ENCODE measurements around the gene BRWD1. TPM values are rescaled to one million over a fixed set of nuclear protein-coding genes. Genes with fewer than 3 reads are reported as not detected.

Gene BRWD1
- total RNA-seq, 1 experiment from 2014 or later: 28.8 TPM

DNA sequence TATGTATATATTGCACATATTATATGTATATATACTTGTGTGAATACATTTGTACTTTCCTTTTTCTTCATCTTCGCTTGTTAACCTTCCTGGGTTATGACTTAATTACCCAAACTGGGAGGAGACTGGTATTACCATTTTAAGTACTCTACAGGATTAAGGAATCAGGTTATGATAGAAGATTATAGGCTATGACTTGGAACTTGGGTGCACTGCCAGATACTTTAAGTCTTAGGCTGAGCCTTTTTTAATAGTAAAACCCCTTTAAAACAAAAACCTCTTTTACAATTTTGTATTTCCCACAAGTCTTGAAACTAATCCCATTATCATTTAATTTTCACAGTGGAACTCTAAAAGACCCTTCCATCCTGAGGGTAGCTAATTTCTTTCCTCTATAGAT lies 6.0 kb downstream of the BRWD1 start:
- Mint-ChIP-seq H3K4me3 (ENCODE audit: low read depth, unreplicated experiment) (no peak overlapping the region), H3K9me3 (ENCODE audit: low read depth, unreplicated experiment) (no peaks in the 10 kb centered on the region), H3K27ac (ENCODE audit: unreplicated experiment) (no peak overlapping the region), H3K27me3 (ENCODE audit: unreplicated experiment) (no peaks in the 10 kb centered on the region), H3K4me1 (ENCODE audit: low read depth, unreplicated experiment) (peaks cover 8% of the 10 kb centered on the region), H3K36me3 (ENCODE audit: insufficient read depth, unreplicated experiment) (peaks cover 42% of the 10 kb centered on the region)
- intact Hi-C loops (cut with micrococcal nuclease; ENCODE audit: unreplicated experiment): no loop called here
- CTCF ChIA-PET: no interaction called here
- no TSS peak for BruUV-seq (replicated peaks)
- DNase-seq: no peak
- TF ChIP-seq, protein P1, sequence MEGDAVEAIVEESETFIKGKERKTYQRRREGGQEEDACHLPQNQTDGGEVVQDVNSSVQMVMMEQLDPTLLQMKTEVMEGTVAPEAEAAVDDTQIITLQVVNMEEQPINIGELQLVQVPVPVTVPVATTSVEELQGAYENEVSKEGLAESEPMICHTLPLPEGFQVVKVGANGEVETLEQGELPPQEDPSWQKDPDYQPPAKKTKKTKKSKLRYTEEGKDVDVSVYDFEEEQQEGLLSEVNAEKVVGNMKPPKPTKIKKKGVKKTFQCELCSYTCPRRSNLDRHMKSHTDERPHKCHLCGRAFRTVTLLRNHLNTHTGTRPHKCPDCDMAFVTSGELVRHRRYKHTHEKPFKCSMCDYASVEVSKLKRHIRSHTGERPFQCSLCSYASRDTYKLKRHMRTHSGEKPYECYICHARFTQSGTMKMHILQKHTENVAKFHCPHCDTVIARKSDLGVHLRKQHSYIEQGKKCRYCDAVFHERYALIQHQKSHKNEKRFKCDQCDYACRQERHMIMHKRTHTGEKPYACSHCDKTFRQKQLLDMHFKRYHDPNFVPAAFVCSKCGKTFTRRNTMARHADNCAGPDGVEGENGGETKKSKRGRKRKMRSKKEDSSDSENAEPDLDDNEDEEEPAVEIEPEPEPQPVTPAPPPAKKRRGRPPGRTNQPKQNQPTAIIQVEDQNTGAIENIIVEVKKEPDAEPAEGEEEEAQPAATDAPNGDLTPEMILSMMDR (IDR thresholded peaks at IDR 0.05; ENCODE audit: unreplicated experiment): no peak

DNA sequence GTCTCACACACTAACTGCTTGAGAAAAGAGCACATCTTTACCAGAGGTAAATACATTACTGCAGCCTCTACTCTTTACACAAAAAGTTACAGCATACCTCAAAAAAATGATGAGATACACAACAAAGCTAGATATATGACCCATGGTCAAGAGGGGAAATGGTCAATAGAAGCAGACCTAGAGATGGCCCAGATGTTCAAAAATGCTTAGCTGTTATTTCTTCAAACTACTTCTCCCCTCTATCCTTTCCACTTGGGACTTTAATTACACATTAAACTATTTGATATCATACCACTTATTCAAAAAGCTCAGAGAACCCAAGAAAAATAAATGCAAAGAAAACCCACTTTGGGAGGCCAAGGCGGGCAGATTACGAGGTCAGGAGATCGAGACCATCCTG lies 12.8 kb downstream of the BRWD1 start:
- DNase-seq: no peak
- Mint-ChIP-seq H3K36me3 (ENCODE audit: insufficient read depth, unreplicated experiment) (peaks cover 15% of the 10 kb centered on the region), H3K4me3 (ENCODE audit: low read depth, unreplicated experiment) (no peak overlapping the region), H3K9me3 (ENCODE audit: low read depth, unreplicated experiment) (no peaks in the 10 kb centered on the region), H3K27ac (ENCODE audit: unreplicated experiment) (no peak overlapping the region), H3K27me3 (ENCODE audit: unreplicated experiment) (no peaks in the 10 kb centered on the region), H3K4me1 (ENCODE audit: low read depth, unreplicated experiment) (no peaks in the 10 kb centered on the region)
- no TSS peak for BruUV-seq (replicated peaks)
- CTCF ChIA-PET: no interaction called here
- TF ChIP-seq, protein P1 (IDR thresholded peaks at IDR 0.05; ENCODE audit: unreplicated experiment): no peak
- intact Hi-C loops (cut with micrococcal nuclease; ENCODE audit: unreplicated experiment): no loop called here

DNA sequence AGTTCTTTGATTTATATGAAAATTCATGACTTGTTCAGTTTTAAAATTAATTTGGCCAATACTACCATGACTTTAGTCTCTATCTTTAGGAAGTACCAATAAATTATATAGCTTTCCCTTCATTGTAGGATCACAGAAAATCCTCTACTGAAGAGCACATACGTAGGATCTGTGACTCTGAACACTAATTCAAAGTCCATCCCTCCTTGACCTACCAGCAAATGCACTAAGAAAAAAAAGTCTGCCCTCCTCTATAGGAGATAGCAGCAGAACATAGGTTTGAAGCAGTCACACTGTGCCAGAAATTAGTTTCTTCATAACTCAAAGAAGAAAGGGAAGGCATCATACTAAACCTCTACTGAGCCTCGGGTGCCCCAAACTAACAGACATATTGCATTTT lies 16.5 kb downstream of the BRWD1 start:
- no peak overlapping the region for H3K4me3 Mint-ChIP-seq (ENCODE audit: low read depth, unreplicated experiment)
- CTCF ChIA-PET: no interaction called here
- no peaks in the 10 kb centered on the region for H3K9me3 Mint-ChIP-seq (ENCODE audit: low read depth, unreplicated experiment)
- H3K4me1 Mint-ChIP-seq (ENCODE audit: low read depth, unreplicated experiment): no peaks in the 10 kb centered on the region
- no TSS peak for BruUV-seq (replicated peaks)
- no peaks in the 10 kb centered on the region for H3K27me3 Mint-ChIP-seq (ENCODE audit: unreplicated experiment)
- intact Hi-C loops (cut with micrococcal nuclease; ENCODE audit: unreplicated experiment): no loop called here
- DNase-seq: no peak
- TF ChIP-seq, protein P1 (IDR thresholded peaks at IDR 0.05; ENCODE audit: unreplicated experiment): no peak
- no peak overlapping the region for H3K27ac Mint-ChIP-seq (ENCODE audit: unreplicated experiment)
- peaks cover 27% of the 10 kb centered on the region for H3K36me3 Mint-ChIP-seq (ENCODE audit: insufficient read depth, unreplicated experiment)

DNA sequence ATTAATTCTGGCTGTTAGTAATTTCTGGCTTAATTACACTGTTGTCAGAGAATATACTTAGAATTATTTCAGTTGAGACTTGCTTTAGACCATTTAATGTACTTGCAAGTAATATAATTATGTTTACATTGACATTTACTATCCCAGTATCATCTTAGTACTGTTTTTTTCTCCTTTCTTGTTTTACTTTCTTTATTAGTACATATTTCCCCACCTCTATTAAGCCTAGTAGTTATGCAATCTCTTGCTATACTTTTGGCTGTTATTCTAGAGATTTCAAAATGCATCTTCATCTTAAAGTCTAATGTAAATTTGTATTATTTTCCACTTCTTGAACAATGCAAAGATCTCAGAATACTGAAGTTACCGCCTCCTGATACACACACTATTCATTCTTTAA lies 24.4 kb downstream of the BRWD1 start:
- Mint-ChIP-seq H3K27ac (ENCODE audit: unreplicated experiment) (no peak overlapping the region), H3K27me3 (ENCODE audit: unreplicated experiment) (no peaks in the 10 kb centered on the region), H3K9me3 (ENCODE audit: low read depth, unreplicated experiment) (no peaks in the 10 kb centered on the region), H3K4me1 (ENCODE audit: low read depth, unreplicated experiment) (no peaks in the 10 kb centered on the region), H3K36me3 (ENCODE audit: insufficient read depth, unreplicated experiment) (peaks cover 34% of the 10 kb centered on the region), H3K4me3 (ENCODE audit: low read depth, unreplicated experiment) (no peak overlapping the region)
- CTCF ChIA-PET: no interaction called here
- BruUV-seq (replicated peaks): no TSS peak
- DNase-seq: no peak
- TF ChIP-seq, protein P1 (IDR thresholded peaks at IDR 0.05; ENCODE audit: unreplicated experiment): no peak
- intact Hi-C loops (cut with micrococcal nuclease; ENCODE audit: unreplicated experiment): no loop called here

Data from Calu3 (cell line).